ENCODE measurements around the gene TMEM120B. TPM values are rescaled to one million over a fixed set of nuclear protein-coding genes. Genes with fewer than 3 reads are reported as not detected.

Gene TMEM120B
- total and polyA plus RNA-seq, 2 of the 4 experiments (the other 2 are of a cell fraction) = 10.6 to 18.4 TPM

GRCh38 chr12:121740847-121741246 lies 28.3 kb downstream of the TMEM120B start:
- H2AK9ac ChIP-seq (replicated peaks; ENCODE audit: low read depth, low read length, poor library complexity) = no peak overlapping the region
- no peak overlapping the region for H4K5ac ChIP-seq (ENCODE audit: low read depth, low read length)
- H3K4me3 ChIP-seq (ENCODE audit: insufficient read depth, low read depth, low read length) = no peak overlapping the region
- no peak overlapping the region for H4K8ac ChIP-seq (ENCODE audit: low read depth in 2 of 2, low read length in 2 of 2)
- no peak overlapping the region for H3K27ac ChIP-seq (ENCODE audit: insufficient read depth, low read length)
- ATAC-seq (ENCODE audit: low read depth) (no peak), DNase-seq (no peak)
- no peak overlapping the region for H2AFZ ChIP-seq (replicated peaks; ENCODE audit: low read length, poor library complexity)
- H3K4me2 ChIP-seq (ENCODE audit: low read depth, low read length) = no peak overlapping the region
- H3K9me3 ChIP-seq (ENCODE audit: control insufficient read depth, insufficient read depth, low read length) = no peaks in the 10 kb centered on the region
- H3K14ac ChIP-seq (replicated peaks; ENCODE audit: low read depth, low read length) = no peak overlapping the region
- H4K91ac ChIP-seq (ENCODE audit: insufficient read depth, low read depth, low read length) = no peak overlapping the region
- in situ Hi-C loops (cut with MboI; ENCODE audit: low sequenced_read_pairs) = no loop called here
- H2BK15ac ChIP-seq (ENCODE audit: low read depth, low read length) = no peak overlapping the region
- BruUV-seq (replicated peaks) = no TSS peak
- peaks cover 4% of the 10 kb centered on the region; the same call in 1 of the 2 replicates for H3K4me1 ChIP-seq (ENCODE audit: control insufficient read depth, insufficient read depth, low read length)
- H3K9ac ChIP-seq (ENCODE audit: low read depth, low read length) = no peak overlapping the region
- H3K23ac ChIP-seq (ENCODE audit: low read depth, low read length) = no peak overlapping the region
- no peak overlapping the region for H3K18ac ChIP-seq (ENCODE audit: low read depth, low read length)
- H3K27me3 ChIP-seq (ENCODE audit: control insufficient read depth, insufficient read depth, low read length) = no peaks in the 10 kb centered on the region
- no peak overlapping the region for H2BK5ac ChIP-seq (ENCODE audit: low read depth, low read length, poor library complexity, severe bottlenecking)
- no peaks in the 10 kb centered on the region for H3K9me1 ChIP-seq (ENCODE audit: insufficient read depth, low read length)
- H3K36me3 ChIP-seq (ENCODE audit: control insufficient read depth, insufficient read depth, low read length) = peaks cover 13% of the 10 kb centered on the region
- peaks cover 20 to 48% of the 10 kb centered on the region in 2 experiments for H3K79me1 ChIP-seq (ENCODE audit: low read depth in 1 of 2, low read length in 2 of 2)
- ChIA-PET CTCF (no interaction called here), POLR2A (ENCODE audit: unreplicated experiment) (interaction anchor here (0.6 kb wide), 2 partner anchors 39 to 389 kb away, joined by 3 read pairs; no protein-coding TSS in a partner anchor)
- WGBS, 2 experiments (ENCODE audit: extremely low coverage in 2 of 2, insufficient read length in 1 of 2) = 100% methylated on average over 3 of the region's 4 CpGs; no CpG with 5 or more reads in 1 of the 2 experiments
- no peaks in the 10 kb centered on the region for H4K20me1 ChIP-seq (ENCODE audit: insufficient read depth, low read length)
- intact Hi-C loops (cut with micrococcal nuclease) = no loop called here
- H2BK20ac ChIP-seq (ENCODE audit: low read depth, low read length) = no peak overlapping the region
- no peak overlapping the region for H2AK5ac ChIP-seq (ENCODE audit: low read depth, low read length)
- H3K56ac ChIP-seq (ENCODE audit: extremely low read depth, insufficient read depth, low read length) = no peak overlapping the region
- H3K4ac ChIP-seq (ENCODE audit: low read depth, low read length) = no peak overlapping the region
- dilution Hi-C loops (cut with HindIII; ENCODE audit: low sequenced_read_pairs, unreplicated experiment) = no loop called here
- H2BK120ac ChIP-seq (ENCODE audit: low read depth, low read length) = no peak overlapping the region
- no peak for TF ChIP-seq MXI1 (IDR thresholded peaks at IDR 0.05; ENCODE audit: borderline replicate concordance, low read depth, low read length)
- no peak for TF ChIP-seq SMC3 (IDR thresholded peaks at IDR 0.05; ENCODE audit: low read depth, low read length)
- no peak for TF ChIP-seq CEBPB (IDR thresholded peaks at IDR 0.05; ENCODE audit: low read depth, low read length)
- no peak for TF ChIP-seq MAFK (IDR thresholded peaks at IDR 0.05; ENCODE audit: low read depth, low read length)
- no peak for TF ChIP-seq NFE2L2 (IDR thresholded peaks at IDR 0.05; ENCODE audit: low read depth, low read length)
- TF ChIP-seq BHLHE40 (IDR thresholded peaks at IDR 0.05; ENCODE audit: low read depth, low read length) = no peak
- TF ChIP-seq RFX5 (IDR thresholded peaks at IDR 0.05; ENCODE audit: low read depth, low read length) = no peak
- no peak for TF ChIP-seq MAZ (IDR thresholded peaks at IDR 0.05; ENCODE audit: borderline replicate concordance, low read depth, low read length)
- TF ChIP-seq RAD21 (IDR thresholded peaks at IDR 0.05; ENCODE audit: low read length) = no peak
- no peak for TF ChIP-seq USF2 (IDR thresholded peaks at IDR 0.05; ENCODE audit: low read depth, low read length)
- no peak for TF ChIP-seq ELK1 (IDR thresholded peaks at IDR 0.05; ENCODE audit: borderline replicate concordance, low read depth, low read length)
- no peak for TF ChIP-seq RCOR1 (IDR thresholded peaks at IDR 0.05; ENCODE audit: insufficient replicate concordance, low read length)
- no peak for TF ChIP-seq CHD1 (IDR thresholded peaks at IDR 0.05; ENCODE audit: low read depth, low read length)

Data from IMR-90 (cell line).